GM12872 (cell line): ENCODE measurements around the gene ENTPD6.

ENCODE experiments used
- CTCF ChIP-seq: IDR thresholded peaks from 3 replicates; pipeline ENCODE4 v1.5.1; 2011; ENCODE audit warnings: low read depth, mild to moderate bottlenecking, low read length, moderate library complexity; ENCODE audit not compliant: insufficient read depth

ENTPD6 gene

GRCh38 chr20:25257756-25258475 is 62.4 kb downstream of the ENTPD6 start:
- TF ChIP-seq CTCF = no peak

- TF ChIP-seq CTCF = no peak
Observed at GRCh38 chr20:25258476-25258805, 62.9 kb downstream of the ENTPD6 start.

- no peak for TF ChIP-seq CTCF
Observed at GRCh38 chr20:25258828-25259227, 63.3 kb downstream of the ENTPD6 start.

- TF ChIP-seq CTCF = no peak
Observed at GRCh38 chr20:25259358-25259757, 63.8 kb downstream of the ENTPD6 start.

- TF ChIP-seq CTCF = no peak
Observed at GRCh38 chr20:25259788-25260254, 64.3 kb downstream of the ENTPD6 start.

- TF ChIP-seq CTCF = no peak
Observed at GRCh38 chr20:25269057-25269832, 73.7 kb downstream of the ENTPD6 start.

GRCh38 chr20:25269833-25270170 is 74.3 kb downstream of the ENTPD6 start:
- no peak for TF ChIP-seq CTCF
